GM11168 (cell line): ENCODE measurements around the gene LCMT2.
"Not testable (repeated sequence)": the region's sequence is repeated elsewhere in the genome, so short reads cannot be mapped to it uniquely, and the experiment has no call there.

ENCODE experiments used
- in situ Hi-C: fragments of 300-500 bp; cut with MboI; formaldehyde crosslinking; loops from one replicate; pipeline ENCODE4 v1.12.0; 2022; ENCODE audit warnings: low sequenced_read_pairs; ENCODE audit not compliant: unreplicated experiment

LCMT2 gene

DNA sequence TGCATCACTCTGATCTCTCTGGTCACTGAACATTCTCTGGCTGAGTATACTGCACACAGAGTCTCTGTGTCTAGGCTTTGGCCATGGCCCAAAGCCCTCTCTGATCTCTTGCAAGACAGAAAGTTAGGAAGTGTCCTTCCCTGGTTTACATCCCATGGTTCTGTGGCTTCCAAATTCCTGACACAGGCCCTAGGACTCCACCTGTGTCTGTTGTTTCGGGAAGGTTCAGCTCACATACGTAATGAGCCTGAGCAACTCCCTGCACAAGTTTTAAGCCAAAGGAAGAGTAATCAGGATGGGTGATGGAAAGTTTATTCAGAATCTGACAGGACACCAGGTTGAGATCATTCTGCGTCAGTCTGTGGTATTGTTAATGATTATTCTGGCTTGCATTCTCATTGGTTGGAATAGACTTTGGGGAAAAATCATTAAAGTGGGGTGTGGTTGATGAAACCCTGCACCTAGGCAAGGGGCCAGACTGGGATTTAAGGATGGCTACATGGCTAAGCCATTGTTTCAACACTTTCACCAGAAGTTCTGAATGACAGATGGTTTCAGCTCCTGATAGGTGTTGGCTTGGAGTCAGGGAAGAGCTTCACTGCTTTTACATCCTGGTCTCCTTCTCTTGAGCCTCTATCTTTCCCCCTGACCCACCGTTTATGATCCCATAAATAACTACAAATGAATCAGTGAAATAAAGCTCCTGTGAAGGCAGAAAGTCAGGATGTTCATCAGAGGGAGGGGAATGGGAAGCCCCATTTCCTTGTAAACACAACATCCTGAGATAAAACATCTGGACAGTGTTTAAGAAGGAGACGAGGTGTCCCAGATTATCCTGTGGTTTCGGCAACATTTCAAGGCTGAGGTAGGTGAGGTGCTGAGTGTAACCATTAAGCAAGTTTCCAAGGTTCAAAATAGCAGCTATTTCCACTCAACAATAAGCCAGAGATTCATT lies 14.1 kb downstream of the LCMT2 start:
- in situ Hi-C loops = no loop called here

DNA sequence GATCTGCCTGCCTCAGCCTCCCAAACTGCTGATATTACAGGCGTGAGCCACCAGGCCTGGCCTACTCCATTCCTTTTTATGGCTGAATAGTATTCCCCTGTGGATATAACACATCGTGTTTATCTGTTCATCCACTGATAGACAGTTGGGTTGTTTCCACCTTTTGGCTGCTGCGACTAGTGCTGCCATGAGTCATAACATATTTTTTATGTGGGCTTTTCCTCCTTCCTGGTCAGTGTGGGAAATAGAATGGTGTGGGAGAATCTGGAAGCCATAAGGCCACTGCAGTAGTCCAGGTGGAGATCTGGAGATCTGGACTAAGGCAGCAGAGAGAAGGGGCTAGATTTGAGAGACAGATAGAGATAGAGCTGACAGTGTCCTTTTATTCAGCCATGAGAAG lies 16.2 kb downstream of the LCMT2 start:
- in situ Hi-C loops = no loop called here

DNA sequence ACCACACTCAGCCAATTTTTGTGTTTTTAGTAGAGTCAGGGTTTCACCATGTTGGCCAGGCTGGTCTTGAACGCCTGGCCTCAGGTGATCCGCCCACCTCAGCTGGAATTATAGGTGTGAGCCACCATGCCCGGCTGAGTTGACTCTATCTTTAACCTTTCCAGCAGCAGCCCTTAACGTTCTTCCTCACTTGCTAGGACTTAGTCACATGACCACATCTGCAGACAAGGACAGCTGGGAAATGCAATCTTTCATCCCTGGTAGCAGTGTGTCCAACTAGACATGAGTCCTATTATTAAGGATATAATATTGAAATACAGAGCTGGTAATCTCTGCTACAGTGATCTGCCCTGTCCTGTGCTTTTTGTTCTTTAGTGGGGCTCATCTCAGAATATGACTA lies 18.0 kb downstream of the LCMT2 start:
- in situ Hi-C loops = no loop called here

DNA sequence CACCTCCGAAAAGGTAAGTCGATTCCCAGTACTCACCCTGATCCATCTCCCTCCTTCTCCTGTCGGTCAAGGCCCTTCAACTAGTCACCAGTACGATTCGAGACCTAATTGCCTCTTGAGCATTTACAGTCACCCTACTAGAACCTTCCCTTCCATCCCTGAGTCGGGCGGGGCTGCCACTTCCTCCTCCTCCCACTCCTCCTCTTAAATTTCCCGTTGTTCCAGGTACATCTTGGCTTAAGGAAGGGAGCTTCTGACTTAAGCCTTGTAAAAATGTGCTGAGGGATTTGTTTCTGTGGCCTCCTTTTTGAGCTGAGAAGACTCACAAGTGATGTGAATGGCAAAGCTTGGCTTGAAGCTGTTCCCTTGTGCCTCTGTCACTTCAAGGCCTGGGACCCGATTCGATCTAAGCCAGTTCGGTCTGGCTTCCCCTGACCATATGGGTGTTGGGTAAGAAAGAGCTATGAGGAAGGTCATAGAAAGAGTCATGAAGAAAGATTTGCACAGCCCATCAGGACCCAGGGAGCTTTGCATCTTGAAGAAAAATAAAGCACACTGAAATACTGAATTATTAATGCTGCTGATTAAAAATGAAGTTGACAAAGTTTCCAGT lies 28.1 kb downstream of the LCMT2 start, which contains the start of gene TGM7:
Gene TGM7, minus strand, starts transcription at position 51 of the 613 bp plus-strand sequence.
- in situ Hi-C loops = no loop called here

DNA sequence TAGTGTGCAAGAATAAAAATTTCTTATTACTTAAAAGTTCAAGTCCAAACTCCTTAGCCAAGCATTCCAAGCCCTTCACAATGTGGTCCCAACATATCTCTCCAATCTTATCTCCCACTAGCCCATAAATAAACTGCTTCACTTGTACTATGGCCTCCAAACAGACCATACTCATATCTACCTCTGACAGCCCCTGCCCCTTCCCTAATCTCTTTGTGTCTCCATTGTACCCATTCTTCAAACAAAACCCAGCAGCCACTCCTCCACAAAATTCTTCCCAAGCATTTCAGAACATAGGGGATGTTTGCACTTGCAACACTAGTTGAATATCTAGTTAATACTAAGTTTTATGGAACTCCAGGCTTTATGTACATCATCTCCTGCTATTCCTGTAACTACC lies 30.5 kb downstream of the LCMT2 start:
- in situ Hi-C loops = no loop called here

DNA sequence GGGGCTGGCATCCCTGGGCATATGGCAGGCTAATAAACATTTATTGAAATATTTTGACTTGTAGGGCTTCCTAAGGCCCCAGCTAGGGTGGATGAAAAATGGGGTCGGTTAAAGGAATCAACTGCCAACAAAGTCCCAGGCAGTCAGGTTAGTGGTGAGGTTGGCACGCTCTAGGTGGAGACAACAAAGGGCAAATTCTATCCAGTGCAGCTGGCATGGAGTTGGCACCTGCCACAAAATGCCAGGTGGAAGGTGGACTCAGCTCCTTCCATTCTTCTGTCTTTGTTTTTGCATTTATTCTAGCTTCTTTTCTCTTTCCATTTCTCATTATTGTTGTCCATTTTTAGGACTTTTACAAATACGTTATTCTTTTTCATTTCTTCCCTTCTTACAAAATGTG lies 31.0 kb downstream of the LCMT2 start:
- in situ Hi-C loops = no loop called here

DNA sequence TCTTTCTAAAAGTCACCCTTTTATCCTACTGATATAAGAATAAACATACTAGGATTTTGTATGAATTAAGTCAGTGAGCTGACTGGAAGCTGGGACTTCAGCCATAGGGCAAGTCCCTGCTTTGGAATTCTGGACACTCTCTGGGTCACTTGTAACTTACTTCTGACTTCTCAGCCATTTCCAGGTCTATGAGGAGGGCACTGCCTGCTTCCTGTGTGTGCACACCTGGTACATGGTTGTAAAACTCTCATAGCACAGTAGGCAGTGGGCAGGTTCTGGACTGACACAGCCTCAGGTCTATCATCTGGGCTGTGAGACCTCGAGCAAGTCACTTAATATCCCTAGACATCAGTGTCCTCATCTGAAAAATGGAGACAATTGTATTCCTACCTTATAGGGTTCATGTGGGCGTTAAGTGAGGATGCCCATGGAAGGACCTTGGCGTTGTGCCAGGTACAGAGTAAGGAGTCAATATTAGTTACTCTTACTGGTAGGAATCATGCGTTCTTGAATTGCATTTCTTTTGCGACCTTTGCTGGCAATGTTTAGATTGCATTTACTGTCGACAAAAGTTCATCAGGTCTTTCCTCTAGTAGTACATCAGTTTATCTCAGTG lies 36.2 kb downstream of the LCMT2 start:
- in situ Hi-C loops = no loop called here

DNA sequence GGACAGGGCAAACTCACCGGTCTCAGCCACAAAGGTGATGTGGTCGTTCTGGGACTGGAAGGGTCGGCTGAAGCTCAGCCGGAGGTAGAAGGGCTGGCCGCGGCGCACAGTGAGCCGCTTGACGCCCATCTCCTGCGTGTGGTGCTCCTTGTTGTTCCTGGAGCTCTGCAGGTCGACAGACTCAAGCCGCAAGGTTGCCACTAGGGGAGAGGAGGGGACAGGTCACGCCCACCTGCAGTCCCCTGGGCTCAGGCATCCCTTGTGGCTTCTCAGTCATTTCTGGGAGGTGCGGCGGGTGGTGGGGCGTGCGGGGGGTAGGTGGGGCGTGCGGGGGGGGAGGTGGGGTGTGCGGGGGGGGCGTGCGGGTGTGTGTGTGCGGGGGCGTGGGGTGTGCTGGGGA lies 36.9 kb downstream of the LCMT2 start:
- in situ Hi-C loops = no loop called here

DNA sequence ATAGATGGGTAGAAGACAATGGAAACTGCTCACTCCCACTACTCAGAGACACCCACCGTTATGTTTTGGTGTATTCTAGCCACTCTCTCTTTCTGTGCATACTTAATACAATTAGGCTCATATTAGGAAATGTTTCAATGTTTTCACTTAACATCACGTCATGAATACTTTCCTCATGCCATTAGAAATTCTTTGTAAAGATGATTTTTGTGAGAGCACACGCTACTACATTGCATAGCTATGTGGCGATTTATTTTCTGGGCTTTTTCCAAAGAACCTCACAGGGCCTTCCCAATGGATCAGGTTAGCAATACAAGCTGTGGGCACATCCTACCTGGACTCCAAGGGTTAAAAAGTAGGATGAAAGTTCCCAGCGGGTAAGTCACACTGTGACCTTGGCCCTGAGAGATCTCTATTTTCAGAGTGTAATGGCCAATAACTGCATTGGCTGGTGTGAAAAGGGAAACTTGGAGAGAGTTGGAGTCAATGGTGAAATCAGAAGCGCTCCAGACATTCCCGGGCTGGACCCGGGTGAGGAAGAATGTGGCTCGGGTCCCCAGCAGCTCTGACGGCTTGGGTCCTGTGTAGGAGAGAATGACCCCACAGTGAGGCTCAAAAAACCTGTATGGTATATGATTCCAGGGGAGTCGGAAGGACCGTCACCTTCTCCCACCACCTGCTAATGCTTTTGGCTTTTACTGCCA lies 37.8 kb downstream of the LCMT2 start:
- in situ Hi-C loops = no loop called here

DNA sequence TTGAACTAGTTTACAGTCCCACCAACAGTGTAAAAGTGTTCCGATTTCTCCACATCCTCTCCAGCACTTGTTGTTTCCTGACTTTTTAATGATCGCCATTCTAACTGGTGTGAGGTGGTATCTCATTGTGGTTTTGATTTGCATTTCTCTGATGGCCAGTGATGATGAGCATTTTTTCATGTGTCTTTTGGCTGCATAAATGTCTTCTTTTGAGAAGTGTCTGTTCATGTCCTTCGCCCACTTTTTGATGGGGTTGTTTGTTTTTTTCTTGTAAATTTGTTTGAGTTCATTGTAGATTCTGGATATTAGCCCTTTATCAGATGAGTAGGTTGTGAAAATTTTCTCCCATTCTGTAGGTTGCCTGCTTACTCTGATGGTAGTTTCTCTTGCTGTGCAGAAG lies 40.7 kb downstream of the LCMT2 start:
- in situ Hi-C loops = not testable (repeated sequence)

DNA sequence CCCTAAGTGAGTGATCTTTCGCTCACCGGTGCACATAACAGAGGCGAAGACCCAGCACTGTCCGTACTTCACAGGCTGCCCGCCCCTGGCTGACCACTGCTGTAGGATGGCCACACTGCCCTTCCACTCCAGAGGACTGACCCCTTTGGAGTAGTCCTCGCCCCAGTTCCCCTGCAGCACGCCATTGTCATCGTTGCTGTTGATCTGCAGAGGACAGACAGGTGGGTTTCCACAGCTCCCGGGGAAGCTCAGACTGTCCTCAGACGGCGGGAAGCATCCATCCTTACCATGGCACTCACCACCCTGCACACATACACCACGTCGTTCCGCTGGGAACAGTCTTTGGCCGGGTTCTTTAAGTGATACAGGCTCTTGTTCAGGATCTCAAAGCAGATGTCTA lies 43.1 kb downstream of the LCMT2 start:
- in situ Hi-C loops = no loop called here

DNA sequence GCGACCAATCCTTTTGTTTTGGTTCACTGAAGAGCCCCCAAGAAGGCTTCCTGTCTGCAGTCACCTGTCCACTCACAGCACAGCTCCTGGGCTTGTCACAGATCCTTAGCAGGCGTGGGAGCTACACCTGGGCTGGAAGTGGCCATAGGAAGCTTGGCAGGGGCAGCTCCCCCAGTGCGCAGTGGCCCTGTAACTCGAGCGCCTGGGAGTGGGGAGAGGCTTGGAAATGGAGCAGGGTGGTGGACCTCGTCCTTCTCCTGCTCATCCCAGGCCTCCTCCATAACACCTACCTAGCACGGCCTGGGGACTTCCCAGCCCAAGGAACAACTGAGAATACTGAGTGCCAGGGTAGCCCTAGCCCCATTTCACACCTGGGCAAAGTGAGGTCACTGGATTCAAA lies 44.3 kb downstream of the LCMT2 start:
- in situ Hi-C loops = no loop called here

DNA sequence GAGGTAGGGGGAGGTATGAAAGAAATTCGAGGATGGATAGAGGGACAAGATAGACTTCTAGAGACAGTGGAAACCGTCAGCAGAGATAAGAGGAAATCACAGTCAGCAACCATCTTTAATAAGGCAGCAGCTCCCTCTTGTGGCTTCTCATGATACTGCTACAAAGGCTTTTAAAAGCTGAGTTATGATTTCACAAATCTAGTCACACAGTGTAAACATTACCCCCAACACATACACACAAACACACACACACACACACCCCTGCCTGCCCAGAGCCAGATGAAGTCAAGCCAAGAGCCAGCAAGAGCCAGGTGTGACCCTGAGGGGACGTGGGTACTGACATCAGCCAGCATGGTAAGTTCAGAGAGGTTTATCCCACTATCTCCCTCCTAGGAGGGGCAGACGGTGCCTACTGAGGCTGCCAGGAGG lies 44.8 kb downstream of the LCMT2 start:
- in situ Hi-C loops = no loop called here

DNA sequence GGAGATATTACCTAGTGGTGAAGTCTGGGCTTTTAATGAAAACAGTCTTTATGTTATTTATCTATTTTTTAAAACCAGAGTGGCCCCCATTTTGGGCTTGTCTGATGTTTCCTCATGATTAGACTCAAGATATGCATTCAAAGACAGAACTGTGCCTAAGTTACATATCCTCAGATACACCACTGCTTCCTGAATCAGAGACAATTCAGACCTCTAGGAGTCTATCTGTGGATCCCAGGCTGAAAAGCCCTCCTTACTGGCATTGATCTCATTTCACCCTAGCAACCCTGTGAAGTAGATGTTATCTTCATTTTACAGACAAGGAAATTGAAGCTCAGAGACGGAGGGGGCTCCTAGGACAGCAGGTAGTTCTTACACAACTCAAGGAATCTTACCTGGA lies 46.8 kb downstream of the LCMT2 start:
- in situ Hi-C loops = no loop called here

DNA sequence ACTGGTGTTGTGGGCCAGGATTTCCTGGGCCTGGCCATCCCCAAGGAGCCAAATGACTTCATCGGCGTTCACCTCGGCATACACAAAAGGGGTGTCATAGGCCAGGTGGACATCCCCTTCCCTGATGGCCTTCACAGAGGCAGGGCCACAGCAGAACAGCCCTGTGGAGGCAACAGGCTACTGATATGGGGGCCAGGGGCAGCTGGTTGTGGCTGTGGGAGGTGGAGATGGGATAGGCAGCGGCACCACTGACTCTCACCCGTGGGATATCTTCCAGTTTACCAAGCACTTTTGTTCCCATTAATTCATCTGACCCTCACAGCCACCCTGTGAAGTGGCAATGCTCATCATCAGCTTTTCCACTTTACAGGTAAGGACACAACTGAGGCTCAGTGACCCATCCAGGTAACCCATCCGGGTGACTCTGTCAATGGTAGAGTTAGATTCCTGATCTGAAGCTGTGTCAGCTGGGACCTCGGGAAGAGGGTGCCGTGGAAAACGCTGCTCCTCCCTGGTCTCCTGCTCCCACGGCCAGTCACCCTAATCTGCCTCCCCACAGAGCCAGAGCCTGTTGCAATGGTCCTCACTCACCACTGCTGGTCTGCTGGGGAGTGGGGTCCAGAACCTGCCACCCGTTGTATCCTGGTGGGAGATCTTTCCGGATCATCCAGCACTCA lies 48.3 kb downstream of the LCMT2 start:
- in situ Hi-C loops = no loop called here

DNA sequence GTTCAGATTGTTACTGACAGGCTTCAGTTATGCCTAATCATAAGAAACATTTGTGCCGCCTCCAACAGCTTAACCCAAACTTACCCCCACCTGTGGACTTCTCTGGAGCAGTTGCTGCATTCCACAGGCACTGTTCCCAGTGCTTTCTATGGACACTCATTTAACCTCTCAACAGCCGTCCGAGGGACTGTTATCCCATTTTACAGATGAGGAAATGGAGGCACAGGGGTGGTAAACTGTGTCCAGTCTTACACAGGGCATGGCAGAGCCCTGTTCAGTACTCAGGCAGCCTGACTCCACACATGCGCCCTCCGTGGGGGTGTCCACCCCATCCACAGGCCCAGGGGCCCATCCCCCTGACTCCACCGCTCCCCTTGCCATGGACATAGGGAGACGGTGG lies 49.4 kb downstream of the LCMT2 start:
- in situ Hi-C loops = no loop called here

DNA sequence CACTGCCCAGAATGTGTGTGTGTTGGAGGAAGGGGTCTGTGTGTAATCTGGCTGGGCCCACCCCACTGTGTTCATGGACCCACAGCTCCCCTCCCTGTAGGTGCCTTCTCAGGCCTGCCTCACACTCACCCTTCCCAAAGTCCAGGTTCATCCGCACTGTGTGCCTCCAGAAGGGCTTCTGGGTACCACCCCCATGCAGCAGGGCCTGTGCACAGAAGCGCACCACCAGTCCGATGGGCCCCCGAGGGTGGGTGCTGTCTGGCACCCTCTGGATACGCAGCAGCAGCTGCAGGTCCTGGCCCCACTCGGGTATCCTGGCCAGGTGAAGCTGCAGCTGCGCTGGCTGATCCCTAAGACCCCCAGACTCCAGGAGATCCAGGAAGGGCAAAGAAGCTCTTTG lies 50.9 kb downstream of the LCMT2 start:
- in situ Hi-C loops = no loop called here

DNA sequence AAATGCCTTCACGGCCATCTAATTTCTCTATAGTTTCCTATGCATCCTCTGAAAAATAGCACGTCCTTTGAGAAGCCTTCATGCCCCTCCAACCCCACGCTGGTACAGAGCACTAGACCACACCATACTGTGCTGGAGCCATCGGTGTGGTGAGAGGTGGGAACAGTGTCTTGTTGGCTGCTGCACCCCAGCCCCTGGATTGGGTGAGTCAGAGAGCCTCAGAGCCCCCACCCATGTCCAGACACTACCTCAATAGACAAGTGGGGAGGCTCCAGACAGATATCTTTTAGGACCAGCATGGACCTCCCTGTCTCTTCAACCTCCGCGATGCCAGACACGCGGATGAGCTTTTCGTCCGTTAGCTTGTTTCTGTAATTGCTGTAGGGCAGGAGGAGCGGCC lies 51.5 kb downstream of the LCMT2 start:
- in situ Hi-C loops = no loop called here

DNA sequence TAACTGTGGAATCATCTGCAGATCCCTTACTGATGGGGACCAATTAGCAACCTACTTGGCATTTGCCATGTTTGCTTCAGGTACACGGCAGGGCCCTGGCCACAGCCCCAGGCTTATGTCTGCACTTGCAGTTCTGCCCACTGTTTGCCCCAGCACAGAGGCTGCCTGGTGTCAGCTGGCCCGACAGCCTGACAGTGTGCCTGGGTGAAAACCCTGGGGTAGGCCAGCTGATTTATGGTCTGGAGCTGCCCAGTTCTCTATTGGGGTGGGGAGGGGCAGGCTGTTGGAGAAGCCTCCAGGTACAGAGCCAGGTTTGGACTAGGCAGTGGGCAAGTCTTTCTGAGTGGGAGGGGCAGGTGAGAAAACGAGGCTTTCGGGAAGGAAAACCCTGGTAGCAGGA lies 52.5 kb downstream of the LCMT2 start:
- in situ Hi-C loops = no loop called here

DNA sequence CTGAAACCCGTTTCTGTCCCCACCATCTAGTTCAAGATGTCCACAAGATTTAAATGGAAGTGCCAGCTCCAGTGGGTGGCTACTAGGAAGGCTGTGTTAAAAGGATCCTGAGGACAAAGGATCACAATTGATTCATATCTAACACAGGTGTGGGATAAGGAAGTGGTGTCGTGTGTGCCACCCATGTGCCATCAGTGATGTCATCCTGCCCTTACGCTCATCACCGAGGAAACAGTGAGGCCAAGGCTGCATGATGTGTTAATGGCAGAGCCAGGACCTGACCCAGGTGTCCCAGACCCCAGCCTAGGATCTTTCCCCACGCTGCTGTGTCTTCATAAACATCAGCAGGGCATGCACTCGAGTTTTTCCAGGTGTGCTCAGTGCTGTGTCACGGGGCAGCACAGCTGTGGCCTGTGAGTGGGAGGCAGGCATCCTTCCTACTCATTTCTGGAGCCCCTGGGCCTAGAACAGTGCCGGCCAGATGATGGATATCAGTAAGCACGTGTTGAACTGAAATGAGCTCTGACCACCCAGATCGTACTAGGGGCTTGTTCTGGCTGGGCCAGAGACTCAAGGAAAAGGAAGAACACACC lies 53.0 kb downstream of the LCMT2 start:
- in situ Hi-C loops = no loop called here
